ENCODE measurements around the gene RHD. TPM values are rescaled to one million over a fixed set of nuclear protein-coding genes. Genes with fewer than 3 reads are reported as not detected.
A peak's percentile ranks its signal among the peaks of the same experiment; 100 is the strongest.
"Not testable (repeated sequence)": the region's sequence is repeated elsewhere in the genome, so short reads cannot be mapped to it uniquely, and the experiment has no call there.

The RHD gene
- total and polyA plus RNA-seq, 5 experiments from 2014 or later, result 0.11 to 0.12 TPM; not detected in 3

DNA sequence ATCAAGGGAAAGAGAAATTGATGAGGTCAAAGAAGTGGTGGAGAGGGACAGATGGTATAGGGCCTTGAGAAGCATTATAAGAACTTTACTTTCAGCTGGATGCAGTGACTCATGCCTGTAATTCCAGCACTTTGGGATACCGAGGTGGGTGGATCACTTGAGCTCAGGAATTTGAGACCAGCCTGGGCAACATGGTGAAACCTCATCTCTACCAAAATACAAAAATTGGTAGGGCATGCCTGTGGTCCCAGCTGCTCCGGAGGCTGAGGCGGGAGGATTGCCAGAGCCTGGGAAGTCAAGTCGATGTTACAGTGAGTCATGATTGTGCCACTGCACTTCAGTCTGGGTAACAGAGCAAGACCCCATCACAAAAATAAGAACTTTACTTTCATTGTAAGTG, 71.6 kb downstream of the RHD start:
- Mint-ChIP-seq H3K27ac (peak overlapping the region in 7 of 10 donors; percentile 18 to 63 (median 34)), H3K9me3 (no peaks in the 10 kb centered on the region), H3K36me3 (peaks cover 0 to 71% (median 6%) of the 10 kb centered on the region in 3 donors), H3K27me3 (no peaks in the 10 kb centered on the region), H3K4me3 (no peak overlapping the region), H3K4me1 (peaks cover 23 to 47% (median 37%) of the 10 kb centered on the region in 4 donors)
- POLR2A ChIA-PET, result no interaction called here
- ATAC-seq (no peak), DNase-seq (no peak)

GRCh38 chr1:25347556-25347955, 75.2 kb downstream of the RHD start:
- POLR2A ChIA-PET, result no interaction called here

DNA sequence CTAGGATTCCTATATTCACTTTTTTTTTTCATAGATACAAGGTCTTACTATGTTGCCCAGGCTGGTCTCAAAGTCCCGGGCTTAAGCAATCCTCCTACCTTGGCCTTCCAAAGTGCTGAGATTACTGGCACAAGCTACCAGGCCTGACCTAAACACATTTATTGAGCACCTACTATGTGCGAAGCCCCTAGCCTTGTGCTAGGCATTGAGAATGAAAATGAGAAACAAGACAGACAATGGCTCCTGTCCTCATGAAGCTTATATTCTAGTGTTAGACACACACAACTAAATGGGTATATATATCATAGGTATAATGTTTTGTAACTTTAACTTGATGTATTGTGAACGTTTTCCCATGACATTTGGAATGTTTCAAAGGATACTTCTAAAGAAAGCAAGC, 77.3 kb downstream of the RHD start:
- peaks cover 0 to 84% (median 8%) of the 10 kb centered on the region in 3 donors for H3K36me3 Mint-ChIP-seq
- H3K4me3 Mint-ChIP-seq, result no peak overlapping the region
- H3K4me1 Mint-ChIP-seq, result peaks cover 0 to 12% (median 6%) of the 10 kb centered on the region in 4 donors
- POLR2A ChIA-PET, result no interaction called here
- no peak overlapping the region for H3K27ac Mint-ChIP-seq
- DNase-seq (no peak), ATAC-seq (no peak)
- no peaks in the 10 kb centered on the region for H3K9me3 Mint-ChIP-seq
- H3K27me3 Mint-ChIP-seq, result no peaks in the 10 kb centered on the region

More at GRCh38 chr1:25347556-25347955, 75.2 kb downstream of the RHD start:
- ATAC-seq, result no peak
- Mint-ChIP-seq H3K27me3 (no peaks in the 10 kb centered on the region), H3K4me1 (peaks cover 13 to 23% (median 14%) of the 10 kb centered on the region in 4 donors), H3K9me3 (no peaks in the 10 kb centered on the region), H3K4me3 (no peak overlapping the region), H3K27ac (peak overlapping the region in 1 of 10 donors; percentile 53), H3K36me3 (peaks cover 0 to 87% (median 8%) of the 10 kb centered on the region in 3 donors)
- no peak for DNase-seq

GRCh38 chr1:25355841-25356395, 83.6 kb downstream of the RHD start:
- Mint-ChIP-seq H3K9me3 (no peaks in the 10 kb centered on the region), H3K4me3 (peak overlapping the region in 4 of 10 donors; percentile 5 to 67 (median 34)), H3K4me1 (peaks cover 15 to 21% (median 19%) of the 10 kb centered on the region in 4 donors), H3K27ac (peak overlapping the region; percentile 46 to 88 (median 79)), H3K27me3 (no peaks in the 10 kb centered on the region), H3K36me3 (peaks cover 12 to 88% (median 15%) of the 10 kb centered on the region in 3 donors)
- DNase-seq (no peak), ATAC-seq (no peak)
- POLR2A ChIA-PET, result interaction anchor here (0.6 kb wide), 1 partner anchor 456 kb away, joined by 3 read pairs; no protein-coding TSS in a partner anchor

- Mint-ChIP-seq H3K27ac (peak overlapping the region; percentile 46 to 88 (median 79)), H3K27me3 (no peaks in the 10 kb centered on the region), H3K4me1 (peaks cover 15 to 21% (median 19%) of the 10 kb centered on the region in 4 donors), H3K36me3 (peaks cover 12 to 89% (median 16%) of the 10 kb centered on the region in 3 donors), H3K4me3 (peak overlapping the region in 1 of 10 donors; percentile 5), H3K9me3 (no peaks in the 10 kb centered on the region)
- ATAC-seq (no peak), DNase-seq (no peak)
- POLR2A ChIA-PET, result no interaction called here
Measured at GRCh38 chr1:25356441-25356840, 84.1 kb downstream of the RHD start.

DNA sequence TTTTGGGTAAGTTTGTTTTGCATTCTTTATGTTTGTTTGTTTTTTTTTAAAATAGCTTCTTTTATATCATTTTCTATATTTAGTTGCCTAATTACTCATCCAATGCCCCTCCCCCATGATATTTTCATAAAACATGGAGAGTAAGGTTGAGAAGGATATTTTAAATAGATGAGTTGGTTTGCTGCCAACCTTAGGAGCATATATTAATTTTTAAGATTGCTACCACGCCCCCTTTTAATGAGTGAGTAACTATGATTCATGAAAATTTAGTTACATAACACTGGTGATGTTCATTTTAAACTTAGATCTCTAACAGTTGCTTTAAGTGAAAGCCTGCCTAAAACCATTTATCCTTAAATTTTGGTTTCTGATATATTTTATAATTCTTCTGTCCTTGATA, 84.5 kb downstream of the RHD start:
- peak overlapping the region in 8 of 10 donors; percentile 46 to 88 (median 79) for H3K27ac Mint-ChIP-seq

GRCh38 chr1:25360596-25361581, 88.6 kb downstream of the RHD start:
- no peaks in the 10 kb centered on the region for H3K9me3 Mint-ChIP-seq
- no peak overlapping the region for H3K4me3 Mint-ChIP-seq
- ATAC-seq (no peak), DNase-seq (no peak)
- peaks cover 12 to 19% (median 13%) of the 10 kb centered on the region in 4 donors for H3K4me1 Mint-ChIP-seq
- H3K36me3 Mint-ChIP-seq, result peaks cover 10 to 58% (median 14%) of the 10 kb centered on the region in 3 donors
- no peaks in the 10 kb centered on the region for H3K27me3 Mint-ChIP-seq
- POLR2A ChIA-PET, result no interaction called here
- H3K27ac Mint-ChIP-seq, result peak overlapping the region in 6 of 10 donors; percentile 1 to 83 (median 76)

More for the DNA sequence above, 84.5 kb downstream of the RHD start:
- POLR2A ChIA-PET, result no interaction called here
- peaks cover 15 to 25% (median 19%) of the 10 kb centered on the region in 4 donors for H3K4me1 Mint-ChIP-seq
- H3K4me3 Mint-ChIP-seq, result peak overlapping the region in 4 of 10 donors; percentile 40 to 65 (median 56)
- H3K9me3 Mint-ChIP-seq, result no peaks in the 10 kb centered on the region
- ATAC-seq, result no peak
- peaks cover 12 to 89% (median 20%) of the 10 kb centered on the region in 3 donors for H3K36me3 Mint-ChIP-seq
- no peaks in the 10 kb centered on the region for H3K27me3 Mint-ChIP-seq
- DNase-seq, result no peak

DNA sequence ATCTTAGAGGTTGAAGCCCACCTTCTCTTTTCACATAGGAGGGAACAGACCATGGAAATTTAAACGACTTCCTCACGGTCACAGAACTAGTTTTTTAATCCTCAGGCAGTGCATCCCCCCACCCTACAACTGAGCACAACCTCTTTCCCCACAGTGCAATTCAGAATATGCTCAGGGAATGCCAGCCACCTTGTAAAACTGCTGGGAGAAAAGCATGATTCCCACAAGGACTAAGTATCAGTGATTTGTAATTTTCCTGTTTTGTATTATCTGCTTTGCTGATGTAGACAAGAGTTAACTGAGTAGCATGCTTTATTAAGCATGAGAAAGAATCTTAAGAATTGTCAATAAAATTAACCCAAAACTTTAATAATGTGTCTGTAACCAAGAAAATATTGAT, 89.6 kb downstream of the RHD start:
- no peak overlapping the region for H3K4me3 Mint-ChIP-seq
- H3K4me1 Mint-ChIP-seq, result peaks cover 4 to 12% (median 6%) of the 10 kb centered on the region in 4 donors
- H3K27ac Mint-ChIP-seq, result peak overlapping the region in 7 of 10 donors; percentile 1 to 83 (median 60)
- POLR2A ChIA-PET, result no interaction called here
- H3K9me3 Mint-ChIP-seq, result no peaks in the 10 kb centered on the region
- no peaks in the 10 kb centered on the region for H3K27me3 Mint-ChIP-seq
- no peak for ATAC-seq
- DNase-seq, result no peak
- H3K36me3 Mint-ChIP-seq, result peaks cover 4 to 51% (median 12%) of the 10 kb centered on the region in 3 donors

DNA sequence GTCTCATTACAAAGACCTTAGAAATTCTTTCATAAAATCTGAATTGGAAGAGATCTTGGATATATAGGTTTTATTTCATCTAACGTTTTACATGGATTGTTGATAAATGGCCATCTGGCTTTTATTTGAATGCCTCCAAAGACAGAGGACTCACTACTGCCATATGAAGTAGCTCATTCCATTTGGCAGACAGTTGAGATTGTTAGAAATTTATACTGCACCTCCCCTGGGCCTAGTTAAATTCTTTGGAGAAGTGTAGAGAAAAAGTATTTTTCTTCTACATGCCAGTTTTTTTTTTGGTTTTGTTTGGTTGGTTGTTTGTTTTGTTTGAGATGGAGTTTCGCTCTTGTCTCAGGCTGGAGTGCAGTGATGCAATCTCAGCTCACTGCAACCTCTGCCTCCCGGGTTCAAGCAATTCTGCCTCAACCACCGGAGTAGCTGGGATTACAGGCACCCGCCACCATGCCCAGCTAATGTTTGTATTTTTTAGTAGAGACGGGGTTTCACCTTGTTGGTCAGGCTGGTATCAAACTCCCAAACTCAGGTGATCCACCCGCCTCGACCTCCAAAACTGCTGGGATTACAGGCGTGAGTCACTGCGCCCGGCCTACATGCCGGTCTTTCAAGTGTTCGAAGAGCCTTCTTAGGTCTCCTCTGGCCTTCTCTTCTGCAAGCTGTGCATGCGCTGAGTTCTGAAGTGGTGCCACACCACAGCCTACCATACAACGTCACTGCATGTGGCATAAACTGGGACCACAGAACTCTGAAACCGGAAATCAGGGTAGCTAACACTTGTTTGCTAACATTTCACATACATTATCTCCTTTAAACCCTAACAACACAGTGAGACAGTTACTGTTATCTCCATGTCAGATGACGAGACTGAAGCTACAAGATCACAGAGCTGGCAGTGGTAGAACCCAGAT, 90.6 kb downstream of the RHD start:
- H3K4me3 Mint-ChIP-seq, H3K4me1 Mint-ChIP-seq, H3K27me3 Mint-ChIP-seq, DNase-seq, H3K9me3 Mint-ChIP-seq, POLR2A ChIA-PET: not testable (repeated sequence)
- peak; percentile 87 to 90 for ATAC-seq
- Mint-ChIP-seq H3K27ac (peak overlapping the region in 2 of 10 donors; percentile 60 to 77), H3K36me3 (peaks cover 4 to 41% (median 9%) of the 10 kb centered on the region in 3 donors)

- no peaks in the 10 kb centered on the region for H3K9me3 Mint-ChIP-seq
- H3K27ac Mint-ChIP-seq, result no peak overlapping the region
- H3K4me3 Mint-ChIP-seq, result no peak overlapping the region
- H3K4me1 Mint-ChIP-seq, result no peaks in the 10 kb centered on the region
- no peak for ATAC-seq
- H3K36me3 Mint-ChIP-seq, result no peaks in the 10 kb centered on the region
- DNase-seq, result no peak
- no peaks in the 10 kb centered on the region for H3K27me3 Mint-ChIP-seq
- POLR2A ChIA-PET, result no interaction called here
Measured at GRCh38 chr1:25369241-25369640, 96.9 kb downstream of the RHD start.

GRCh38 chr1:25369691-25370271, 97.5 kb downstream of the RHD start:
- not testable (repeated sequence) for DNase-seq, H3K27me3 Mint-ChIP-seq, H3K27ac Mint-ChIP-seq, H3K36me3 Mint-ChIP-seq, H3K9me3 Mint-ChIP-seq, ATAC-seq, H3K4me3 Mint-ChIP-seq, H3K4me1 Mint-ChIP-seq
- POLR2A ChIA-PET, result interaction anchor here (0.7 kb wide), 1 partner anchor 132 kb away, joined by 6 read pairs; no protein-coding TSS in a partner anchor

DNA sequence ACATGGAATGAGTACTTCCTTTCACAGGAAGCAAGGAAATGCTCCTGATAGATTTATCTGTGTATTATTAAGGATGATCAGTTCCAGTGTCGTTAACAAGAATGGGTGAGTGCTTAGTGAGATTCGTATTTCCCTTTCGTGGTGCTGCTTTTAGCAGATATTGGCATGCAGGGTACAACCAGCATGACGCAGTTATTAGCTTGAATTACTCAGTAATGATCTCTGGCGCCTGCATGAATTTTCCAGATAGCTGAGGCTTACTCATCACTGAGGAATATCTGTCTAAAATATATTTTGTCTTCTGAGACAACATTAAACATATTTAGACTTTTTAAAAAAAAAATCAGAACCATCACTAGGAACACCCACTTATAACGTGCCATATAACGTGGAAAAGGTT, 99.4 kb downstream of the RHD start:
- H3K9me3 Mint-ChIP-seq, ATAC-seq, H3K27ac Mint-ChIP-seq, DNase-seq, POLR2A ChIA-PET, H3K4me1 Mint-ChIP-seq, H3K36me3 Mint-ChIP-seq, H3K4me3 Mint-ChIP-seq, H3K27me3 Mint-ChIP-seq: not testable (repeated sequence)
